Ramos (cell line): Measurements from ENCODE around the gene SMIM1.
"Not testable (repeated sequence)": the region's sequence is repeated elsewhere in the genome, so short reads cannot be mapped to it uniquely, and the experiment has no call there.

ENCODE experiments used
- in situ Hi-C: fragments of 300-500 bp; cut with MboI; formaldehyde crosslinking; loops from one replicate; pipeline ENCODE4 v1.14.3; 2022; ENCODE audit warnings: low sequenced_read_pairs; ENCODE audit not compliant: unreplicated experiment

The SMIM1 gene

GRCh38 chr1:3735688-3736087, 36.9 kb upstream of the SMIM1 start:
- in situ Hi-C loops, result no loop called here

- in situ Hi-C loops, result no loop called here
These were observed 36.4 kb upstream of the SMIM1 start for GRCh38 chr1:3736131-3736561.

GRCh38 chr1:3736708-3737107, 35.8 kb upstream of the SMIM1 start:
- in situ Hi-C loops, result no loop called here

- in situ Hi-C loops, result no loop called here
These were observed 33.6 kb upstream of the SMIM1 start for GRCh38 chr1:3738943-3739342.

GRCh38 chr1:3740042-3740441, 32.5 kb upstream of the SMIM1 start:
- in situ Hi-C loops, result no loop called here

GRCh38 chr1:3740752-3741151, 31.8 kb upstream of the SMIM1 start:
- in situ Hi-C loops, result no loop called here

- in situ Hi-C loops, result no loop called here
These were observed 30.7 kb upstream of the SMIM1 start for GRCh38 chr1:3741566-3742438.

- in situ Hi-C loops, result no loop called here
These were observed 29.9 kb upstream of the SMIM1 start for GRCh38 chr1:3742439-3743298.

GRCh38 chr1:3743421-3743820, 29.1 kb upstream of the SMIM1 start:
- in situ Hi-C loops, result no loop called here

- in situ Hi-C loops, result no loop called here
These were observed 28.7 kb upstream of the SMIM1 start for GRCh38 chr1:3743826-3744225.

GRCh38 chr1:3744646-3745045, 27.9 kb upstream of the SMIM1 start:
- in situ Hi-C loops, result no loop called here

- in situ Hi-C loops, result no loop called here
These were observed 27.5 kb upstream of the SMIM1 start for GRCh38 chr1:3745071-3745470.

- in situ Hi-C loops, result no loop called here
These were observed 26.8 kb upstream of the SMIM1 start for GRCh38 chr1:3745590-3746381.

- in situ Hi-C loops, result no loop called here
These were observed 26.1 kb upstream of the SMIM1 start for GRCh38 chr1:3746389-3746829.

- in situ Hi-C loops, result no loop called here
These were observed 25.6 kb upstream of the SMIM1 start for GRCh38 chr1:3746830-3747521.

GRCh38 chr1:3747522-3747848, 25.1 kb upstream of the SMIM1 start:
- in situ Hi-C loops, result no loop called here

GRCh38 chr1:3747903-3748302, 24.6 kb upstream of the SMIM1 start:
- in situ Hi-C loops, result no loop called here

GRCh38 chr1:3748316-3748900, 24.1 kb upstream of the SMIM1 start:
- in situ Hi-C loops, result not testable (repeated sequence)

GRCh38 chr1:3749512-3749911, 23.0 kb upstream of the SMIM1 start:
- in situ Hi-C loops, result no loop called here

- in situ Hi-C loops, result no loop called here
These were observed 21.8 kb upstream of the SMIM1 start for GRCh38 chr1:3750741-3751140.
